ENCODE measurements around the gene KIF26B.

KIF26B gene

GRCh38 chr1:245467804-245468203 lies 313.0 kb downstream of the KIF26B start:
- no peak overlapping the region for H3K4me3 ChIP-seq (ENCODE audit: low read depth, low read length)
- in situ Hi-C loops (cut with HindIII; ENCODE audit: low pct_ligation_motif_present, low sequenced_read_pairs): no loop called here
- no peak for DNase-seq
- H3K36me3 ChIP-seq (replicated peaks): no peaks in the 10 kb centered on the region
- H3K27ac ChIP-seq: no peak overlapping the region
- H3K27me3 ChIP-seq (replicated peaks): no peaks in the 10 kb centered on the region
- no peak for TF ChIP-seq CTCF (IDR thresholded peaks at IDR 0.05; ENCODE audit: low read depth, low read length, missing control alignments)

DNA sequence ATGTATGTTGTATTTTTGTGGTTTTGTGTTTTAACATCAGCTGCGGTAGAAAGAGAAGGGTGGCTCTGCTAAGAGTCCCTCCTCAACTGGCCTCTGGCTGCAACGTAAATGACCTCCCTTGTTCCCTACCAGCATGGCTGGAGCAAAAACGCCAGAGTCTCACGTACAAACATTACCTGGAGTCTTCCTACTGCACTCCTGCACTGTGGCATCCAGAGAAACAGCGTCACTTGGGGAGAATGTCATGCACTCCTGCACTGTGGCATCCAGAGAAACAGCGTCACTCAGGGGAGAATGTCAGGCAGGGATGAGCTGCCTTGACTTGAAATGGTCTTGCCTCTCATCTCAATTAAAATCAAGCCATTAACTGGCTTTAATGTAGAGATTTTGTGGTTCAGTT lies 314.2 kb downstream of the KIF26B start:
- in situ Hi-C loops (cut with HindIII; ENCODE audit: low pct_ligation_motif_present, low sequenced_read_pairs): no loop called here
- no peak for TF ChIP-seq CTCF (IDR thresholded peaks at IDR 0.05; ENCODE audit: low read depth, low read length, missing control alignments)
- H3K36me3 ChIP-seq (replicated peaks): no peaks in the 10 kb centered on the region
- no peak overlapping the region for H3K27ac ChIP-seq
- DNase-seq: no peak
- H3K4me3 ChIP-seq (ENCODE audit: low read depth, low read length): no peak overlapping the region
- no peaks in the 10 kb centered on the region for H3K27me3 ChIP-seq (replicated peaks)

GRCh38 chr1:245469734-245470133 lies 314.9 kb downstream of the KIF26B start:
- Histone ChIP-seq H3K27ac (no peak overlapping the region), H3K36me3 (replicated peaks) (no peaks in the 10 kb centered on the region), H3K27me3 (replicated peaks) (no peaks in the 10 kb centered on the region), H3K4me3 (ENCODE audit: low read depth, low read length) (no peak overlapping the region)
- no peak for DNase-seq
- TF ChIP-seq CTCF (IDR thresholded peaks at IDR 0.05; ENCODE audit: low read depth, low read length, missing control alignments): no peak
- in situ Hi-C loops (cut with HindIII; ENCODE audit: low pct_ligation_motif_present, low sequenced_read_pairs): no loop called here

GRCh38 chr1:245475126-245475525 lies 320.3 kb downstream of the KIF26B start:
- in situ Hi-C loops (cut with HindIII; ENCODE audit: low pct_ligation_motif_present, low sequenced_read_pairs): no loop called here
- DNase-seq: no peak

DNA sequence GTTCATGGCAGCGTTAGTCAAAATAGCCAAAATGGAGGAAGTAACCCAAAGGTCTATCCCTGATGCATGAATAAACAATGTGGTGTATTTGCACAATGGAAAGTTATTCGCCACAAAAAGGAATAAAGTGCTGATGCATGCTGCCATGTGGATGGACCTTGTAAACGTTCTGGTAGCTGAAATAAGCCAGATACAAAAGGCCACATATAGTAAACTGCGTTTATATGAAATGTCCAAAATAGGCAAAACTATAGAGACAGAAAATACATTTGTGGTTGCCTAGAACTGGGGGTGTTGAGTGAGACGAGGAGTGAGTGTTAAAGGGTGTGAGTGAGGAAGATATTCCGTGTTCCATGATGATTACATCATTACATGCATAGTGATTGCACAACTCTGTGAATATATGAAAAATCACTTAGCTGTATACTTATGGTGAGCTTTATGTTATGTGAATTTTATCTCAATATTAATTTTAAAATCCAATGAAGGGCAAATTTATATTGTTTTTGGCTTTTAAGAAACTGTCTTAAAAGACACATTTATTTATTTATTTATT lies 321.3 kb downstream of the KIF26B start:
- Histone ChIP-seq H3K27me3 (replicated peaks) (no peaks in the 10 kb centered on the region), H3K36me3 (replicated peaks) (no peaks in the 10 kb centered on the region), H3K4me3 (ENCODE audit: low read depth, low read length) (no peak overlapping the region), H3K27ac (no peak overlapping the region)
- no peak for DNase-seq
- in situ Hi-C loops (cut with HindIII; ENCODE audit: low pct_ligation_motif_present, low sequenced_read_pairs): no loop called here
- TF ChIP-seq CTCF (IDR thresholded peaks at IDR 0.05; ENCODE audit: low read depth, low read length, missing control alignments): no peak

More at GRCh38 chr1:245475126-245475525, 320.3 kb downstream of the KIF26B start:
- H3K27me3 ChIP-seq (replicated peaks): no peaks in the 10 kb centered on the region
- H3K4me3 ChIP-seq (ENCODE audit: low read depth, low read length): no peak overlapping the region
- H3K27ac ChIP-seq: no peak overlapping the region
- H3K36me3 ChIP-seq (replicated peaks): no peaks in the 10 kb centered on the region
- no peak for TF ChIP-seq CTCF (IDR thresholded peaks at IDR 0.05; ENCODE audit: low read depth, low read length, missing control alignments)

DNA sequence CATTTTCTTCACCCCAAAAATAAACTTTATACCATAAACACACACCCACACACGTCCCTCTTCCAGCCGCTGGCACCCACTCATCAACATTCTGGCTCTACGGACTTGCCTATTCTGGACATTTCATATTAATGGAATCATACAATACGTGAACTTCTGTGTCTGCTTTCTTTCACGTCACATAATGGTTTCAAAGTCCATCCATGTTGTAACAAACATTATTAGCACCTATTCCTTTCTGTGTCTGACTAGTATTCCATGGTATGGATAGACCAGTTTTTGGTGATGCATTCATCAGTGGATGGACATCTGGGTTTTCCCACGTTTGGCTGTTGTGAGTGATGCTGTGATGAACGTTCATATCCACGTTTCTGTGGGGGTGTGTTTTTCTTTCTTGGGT lies 323.2 kb downstream of the KIF26B start:
- no peaks in the 10 kb centered on the region for H3K36me3 ChIP-seq (replicated peaks)
- DNase-seq: no peak
- no peak overlapping the region for H3K4me3 ChIP-seq (ENCODE audit: low read depth, low read length)
- TF ChIP-seq CTCF (IDR thresholded peaks at IDR 0.05; ENCODE audit: low read depth, low read length, missing control alignments): no peak
- in situ Hi-C loops (cut with HindIII; ENCODE audit: low pct_ligation_motif_present, low sequenced_read_pairs): no loop called here
- H3K27me3 ChIP-seq (replicated peaks): no peaks in the 10 kb centered on the region
- no peak overlapping the region for H3K27ac ChIP-seq

All from brain microvascular endothelial cell (primary cell).